ENCODE results near the gene PGAM2.
A peak's percentile ranks its signal among the peaks of the same experiment; 100 is the strongest.

PGAM2 gene

DNA sequence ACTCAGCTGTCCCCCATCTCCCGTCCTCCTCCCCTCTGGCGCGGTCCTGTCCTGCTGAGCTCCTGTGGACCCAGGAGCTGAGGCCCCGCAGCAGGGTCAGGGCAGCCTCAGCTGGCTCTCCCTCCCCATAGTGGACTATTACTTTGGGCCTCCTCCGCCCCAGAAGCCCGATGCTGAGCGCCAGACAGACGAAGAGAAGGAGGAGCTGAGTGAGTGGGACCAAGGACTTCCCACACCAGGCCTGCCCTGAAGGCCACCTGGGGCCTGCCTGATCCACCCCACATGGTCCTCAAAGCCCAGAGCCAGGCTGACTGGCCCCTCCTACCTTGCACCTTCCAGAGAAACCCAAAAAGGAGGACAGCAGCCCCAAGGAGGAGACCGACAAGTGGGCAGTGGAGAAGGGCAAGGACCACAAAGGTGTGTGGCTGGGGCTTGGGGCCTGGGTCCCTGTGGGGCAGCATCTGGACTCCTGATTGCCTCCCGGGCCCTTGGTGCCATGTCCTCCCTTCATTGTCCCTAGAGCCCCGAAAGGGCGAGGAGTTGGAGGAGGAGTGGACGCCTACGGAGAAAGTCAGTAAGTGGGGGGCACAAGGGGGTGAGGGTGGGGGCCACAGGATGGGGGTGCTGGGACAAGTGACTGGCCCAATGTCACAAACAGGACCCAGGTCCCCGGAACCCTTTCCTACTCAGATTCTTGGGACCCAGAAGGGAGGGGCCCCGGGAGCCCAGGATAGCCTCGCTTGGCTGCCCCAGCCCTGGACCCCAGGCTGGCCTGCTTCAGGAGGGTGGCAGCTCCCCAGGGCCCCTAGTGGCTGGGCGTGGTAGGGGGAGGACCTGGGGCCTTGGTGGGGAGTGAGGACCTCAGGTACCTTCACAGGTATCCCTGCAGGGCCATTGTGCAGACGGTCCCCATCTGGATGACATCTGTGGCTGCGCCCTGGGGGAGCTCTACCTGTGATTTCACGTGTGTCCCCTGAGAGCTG lies 43.7 kb upstream of the PGAM2 start:
- Histone ChIP-seq H3K9me3 (ENCODE audit: control insufficient read depth in 1 of 2, low read length in 2 of 2) (no peaks in the 10 kb centered on the region), H3K36me3 (ENCODE audit: control insufficient read depth in 1 of 2, insufficient read depth in 2 of 2, low read length in 2 of 2) (peaks cover 0 to 3% of the 10 kb centered on the region in 2 donors), H3K4me1 (ENCODE audit: control insufficient read depth in 1 of 2, insufficient read depth in 2 of 2, low read length in 2 of 2) (peaks cover 0 to 6% of the 10 kb centered on the region in 2 donors), H3K9ac (ENCODE audit: low read depth in 1 of 2, low read length in 2 of 2) (no peak overlapping the region), H3K27me3 (ENCODE audit: control insufficient read depth in 1 of 2, insufficient read depth in 2 of 2, low read length in 2 of 2) (peaks cover 5 to 11% of the 10 kb centered on the region in 2 donors), H3K27ac (ENCODE audit: low read depth, low read length) (no peak overlapping the region), H3K4me3 (ENCODE audit: low read depth in 1 of 2, low read length in 2 of 2) (no peak overlapping the region)

DNA sequence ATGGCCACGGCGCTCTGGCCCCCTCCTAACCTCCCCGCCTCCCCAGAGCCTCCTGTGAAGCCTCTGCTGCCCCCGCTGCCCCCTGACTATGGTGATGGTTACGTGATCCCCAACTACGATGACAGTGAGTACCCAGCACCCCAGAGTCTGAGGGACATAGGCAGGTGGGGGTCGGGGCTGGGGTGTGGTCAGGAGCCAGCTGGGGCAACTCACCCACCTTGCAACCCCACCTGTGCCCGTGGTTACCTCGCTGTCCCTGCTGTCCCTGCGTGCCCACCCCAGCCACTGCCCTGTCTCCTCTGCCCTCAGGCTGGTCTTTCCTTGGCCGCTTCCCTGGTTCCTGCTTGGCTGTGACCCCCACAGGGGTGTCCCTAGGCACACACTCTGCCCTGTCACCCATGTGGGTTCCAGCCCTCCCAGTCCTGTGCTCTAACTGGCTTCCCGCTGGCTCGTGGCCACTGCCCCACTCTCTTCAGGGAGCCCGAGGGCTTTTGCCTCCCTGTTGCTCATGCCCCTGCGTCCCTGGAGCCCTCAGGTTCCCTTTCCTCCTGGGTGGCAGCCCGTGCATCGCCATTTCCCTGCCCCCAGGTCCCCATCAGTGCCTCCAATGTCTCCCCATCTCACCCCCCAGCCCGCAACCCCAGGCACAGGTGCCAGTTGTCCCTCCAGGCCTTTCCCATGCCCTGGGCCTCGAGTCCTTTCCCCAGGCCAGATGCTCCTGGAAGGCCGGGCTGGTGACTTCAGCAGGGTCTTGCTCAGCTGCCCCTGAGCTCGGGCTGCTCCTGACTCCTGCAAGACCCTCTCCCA lies 42.8 kb upstream of the PGAM2 start:
- Histone ChIP-seq H3K4me1 (ENCODE audit: control insufficient read depth in 1 of 2, insufficient read depth in 2 of 2, low read length in 2 of 2) (peaks cover 0 to 6% of the 10 kb centered on the region in 2 donors), H3K27me3 (ENCODE audit: control insufficient read depth in 1 of 2, insufficient read depth in 2 of 2, low read length in 2 of 2) (peaks cover 12 to 18% of the 10 kb centered on the region in 2 donors), H3K4me3 (ENCODE audit: low read depth in 1 of 2, low read length in 2 of 2) (no peak overlapping the region), H3K27ac (ENCODE audit: low read depth, low read length) (no peak overlapping the region), H3K9me3 (ENCODE audit: control insufficient read depth in 1 of 2, low read length in 2 of 2) (no peaks in the 10 kb centered on the region), H3K36me3 (ENCODE audit: control insufficient read depth in 1 of 2, insufficient read depth in 2 of 2, low read length in 2 of 2) (no peaks in the 10 kb centered on the region), H3K9ac (ENCODE audit: low read depth in 1 of 2, low read length in 2 of 2) (no peak overlapping the region)

DNA sequence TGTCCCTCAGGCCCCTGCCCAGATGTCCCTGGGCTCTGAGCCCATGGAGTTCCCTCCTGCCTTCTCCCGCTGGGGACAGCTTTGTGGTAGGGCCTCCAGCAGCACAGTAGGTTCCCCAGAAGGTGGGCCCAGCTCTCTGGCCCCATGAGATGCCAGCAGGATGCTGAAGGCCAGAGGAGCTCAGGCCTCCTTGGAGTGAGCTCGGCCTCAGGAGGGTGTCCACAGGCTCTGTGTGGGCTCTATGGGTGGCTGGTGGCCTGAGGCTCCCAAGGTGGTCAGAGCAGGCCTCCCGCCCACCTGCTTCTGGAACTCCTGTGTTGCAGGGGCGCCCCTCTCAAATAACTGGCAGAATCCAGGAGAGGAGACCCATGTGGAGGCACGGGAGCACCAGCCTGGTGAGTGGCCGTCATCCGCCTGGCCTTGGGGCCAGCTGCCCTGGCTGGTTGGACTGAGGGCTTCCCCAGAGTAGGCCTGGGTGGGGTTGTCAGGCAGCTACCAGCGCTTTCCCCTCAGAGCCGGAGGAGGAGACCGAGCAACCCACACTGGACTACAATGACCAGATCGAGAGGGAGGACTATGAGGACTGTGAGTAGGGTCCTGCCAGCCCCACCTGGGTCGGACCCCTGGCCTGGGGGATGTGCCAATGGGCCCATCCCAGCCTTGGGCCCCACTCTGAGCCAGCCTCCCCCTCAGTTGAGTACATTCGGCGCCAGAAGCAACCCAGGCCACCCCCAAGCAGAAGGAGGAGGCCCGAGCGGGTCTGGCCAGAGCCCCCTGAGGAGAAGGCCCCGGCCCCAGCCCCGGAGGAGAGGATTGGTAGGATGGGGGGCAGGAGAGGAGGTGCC lies 42.0 kb upstream of the PGAM2 start:
- Histone ChIP-seq H3K27me3 (ENCODE audit: control insufficient read depth in 1 of 2, insufficient read depth in 2 of 2, low read length in 2 of 2) (peaks cover 13 to 20% of the 10 kb centered on the region in 2 donors), H3K9ac (ENCODE audit: low read depth in 1 of 2, low read length in 2 of 2) (no peak overlapping the region), H3K4me1 (ENCODE audit: control insufficient read depth in 1 of 2, insufficient read depth in 2 of 2, low read length in 2 of 2) (peaks cover 0 to 6% of the 10 kb centered on the region in 2 donors), H3K27ac (ENCODE audit: low read depth, low read length) (no peak overlapping the region), H3K4me3 (ENCODE audit: low read depth in 1 of 2, low read length in 2 of 2) (no peak overlapping the region), H3K9me3 (ENCODE audit: control insufficient read depth in 1 of 2, low read length in 2 of 2) (no peaks in the 10 kb centered on the region), H3K36me3 (ENCODE audit: control insufficient read depth in 1 of 2, insufficient read depth in 2 of 2, low read length in 2 of 2) (no peaks in the 10 kb centered on the region)

DNA sequence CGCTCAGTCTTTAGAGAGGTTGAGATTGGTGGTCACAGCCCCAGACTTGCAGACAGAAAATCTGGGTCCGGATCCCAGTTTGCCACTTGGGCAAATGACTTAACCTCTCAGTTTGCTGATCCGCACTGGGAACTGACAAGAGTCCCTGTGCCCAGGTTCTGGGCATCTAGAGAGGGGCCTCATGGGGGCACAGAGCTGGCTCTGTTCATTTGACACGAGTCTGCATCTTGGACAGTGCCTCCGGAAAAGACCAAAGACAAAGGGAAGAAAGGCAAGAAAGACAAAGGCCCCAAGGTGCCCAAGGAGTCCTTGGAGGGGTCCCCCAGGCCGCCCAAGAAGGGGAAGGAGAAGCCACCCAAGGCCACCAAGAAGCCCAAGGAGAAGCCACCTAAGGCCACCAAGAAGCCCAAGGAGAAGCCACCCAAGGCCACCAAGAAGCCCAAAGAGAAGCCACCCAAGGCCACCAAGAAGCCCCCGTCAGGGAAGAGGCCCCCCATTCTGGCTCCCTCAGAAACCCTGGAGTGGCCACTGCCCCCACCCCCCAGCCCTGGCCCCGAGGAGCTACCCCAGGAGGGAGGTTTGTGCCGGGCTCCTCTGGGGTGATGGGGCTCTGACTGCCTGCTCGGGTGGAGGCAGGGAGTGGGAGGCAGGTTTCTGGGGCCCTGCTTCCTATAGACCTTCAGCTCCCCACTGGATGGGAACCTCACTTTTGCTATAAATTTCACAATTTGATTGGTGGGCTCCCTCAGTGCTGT lies 41.1 kb upstream of the PGAM2 start:
- H3K27me3 ChIP-seq (ENCODE audit: control insufficient read depth in 1 of 2, insufficient read depth in 2 of 2, low read length in 2 of 2) = peaks cover 13 to 20% of the 10 kb centered on the region in 2 donors
- H3K9me3 ChIP-seq (ENCODE audit: control insufficient read depth in 1 of 2, low read length in 2 of 2) = no peaks in the 10 kb centered on the region
- H3K4me1 ChIP-seq (ENCODE audit: control insufficient read depth in 1 of 2, insufficient read depth in 2 of 2, low read length in 2 of 2) = peaks cover 0 to 6% of the 10 kb centered on the region in 2 donors
- H3K4me3 ChIP-seq (ENCODE audit: low read depth in 1 of 2, low read length in 2 of 2) = no peak overlapping the region
- H3K9ac ChIP-seq (ENCODE audit: low read depth in 1 of 2, low read length in 2 of 2) = no peak overlapping the region
- no peaks in the 10 kb centered on the region for H3K36me3 ChIP-seq (ENCODE audit: control insufficient read depth in 1 of 2, insufficient read depth in 2 of 2, low read length in 2 of 2)
- no peak overlapping the region for H3K27ac ChIP-seq (ENCODE audit: low read depth, low read length)

DNA sequence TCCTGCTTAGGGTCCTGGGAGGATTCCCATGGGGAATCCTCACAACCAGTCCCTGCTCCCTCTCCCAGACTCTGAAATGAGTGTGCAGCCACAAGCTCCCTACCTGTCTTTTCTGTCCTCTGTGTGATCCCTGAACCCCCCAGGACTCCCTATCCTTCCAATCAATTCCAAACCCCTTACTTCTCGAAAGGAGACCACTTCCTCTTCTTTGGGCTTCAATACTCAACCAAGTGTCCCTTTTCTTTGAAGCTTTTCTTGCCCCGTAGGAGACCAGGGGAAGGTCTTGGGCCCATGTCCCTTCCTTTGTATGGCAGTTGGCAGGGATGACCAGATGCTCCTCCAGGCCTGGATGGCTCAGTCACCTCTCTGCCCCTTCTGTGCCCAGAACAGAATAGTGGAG lies 40.5 kb upstream of the PGAM2 start:
- H3K4me3 ChIP-seq (ENCODE audit: low read depth in 1 of 2, low read length in 2 of 2) = peak overlapping the region in 1 of 2 donors; percentile 62
- H3K36me3 ChIP-seq (ENCODE audit: control insufficient read depth in 1 of 2, insufficient read depth in 2 of 2, low read length in 2 of 2) = no peaks in the 10 kb centered on the region
- H3K9ac ChIP-seq (ENCODE audit: low read depth in 1 of 2, low read length in 2 of 2) = peak overlapping the region in 1 of 2 donors; percentile 29
- peaks cover 13 to 20% of the 10 kb centered on the region in 2 donors for H3K27me3 ChIP-seq (ENCODE audit: control insufficient read depth in 1 of 2, insufficient read depth in 2 of 2, low read length in 2 of 2)
- H3K4me1 ChIP-seq (ENCODE audit: control insufficient read depth in 1 of 2, insufficient read depth in 2 of 2, low read length in 2 of 2) = peaks cover 0 to 6% of the 10 kb centered on the region in 2 donors
- H3K27ac ChIP-seq (ENCODE audit: low read depth, low read length) = no peak overlapping the region
- no peaks in the 10 kb centered on the region for H3K9me3 ChIP-seq (ENCODE audit: control insufficient read depth in 1 of 2, low read length in 2 of 2)

DNA sequence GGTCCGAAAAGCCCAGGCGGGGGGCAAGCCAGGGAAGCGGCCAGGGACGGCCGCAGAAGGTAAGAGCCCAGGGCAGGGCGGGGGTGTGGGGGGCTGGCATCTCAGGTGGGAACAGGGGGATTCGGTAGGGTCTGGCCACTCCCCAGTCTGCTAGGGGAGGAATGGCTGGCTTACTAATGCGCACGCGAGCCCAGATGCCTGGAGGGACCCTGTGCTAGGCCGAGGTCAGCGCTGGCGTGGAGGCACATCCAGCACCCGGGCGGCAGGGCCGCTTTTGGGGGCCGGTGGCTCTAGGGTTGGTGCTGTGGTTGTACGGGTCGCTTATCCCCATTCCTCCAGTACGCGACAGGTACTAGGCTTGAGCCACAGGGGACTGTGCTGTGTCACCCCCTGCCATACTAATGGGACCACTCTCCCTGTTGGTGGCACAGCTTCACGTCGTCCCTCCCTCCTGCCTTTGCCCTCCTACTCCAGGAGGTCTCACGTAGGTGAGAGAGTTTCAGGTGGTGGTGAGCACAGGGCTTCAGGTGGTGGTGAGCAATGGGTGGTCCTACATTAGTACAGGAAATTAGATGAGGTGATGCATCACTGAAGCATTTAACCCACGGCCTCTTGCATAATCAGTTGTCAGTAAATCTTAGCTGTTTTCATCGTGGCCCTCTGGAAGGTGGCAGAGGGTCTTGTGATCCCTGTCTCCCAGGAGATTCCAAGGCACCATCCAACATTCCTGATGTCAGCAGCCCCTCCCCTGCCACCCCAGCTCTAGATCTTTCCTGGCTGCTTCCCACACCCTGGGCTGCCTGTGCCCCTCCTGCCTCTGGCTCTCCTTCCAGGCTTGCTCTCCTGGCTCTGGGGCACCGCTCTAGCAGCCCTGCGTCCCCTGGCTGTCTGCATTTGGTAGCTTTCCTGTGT lies 39.7 kb upstream of the PGAM2 start:
- H3K27me3 ChIP-seq (ENCODE audit: control insufficient read depth in 1 of 2, insufficient read depth in 2 of 2, low read length in 2 of 2) = peaks cover 13 to 20% of the 10 kb centered on the region in 2 donors
- no peaks in the 10 kb centered on the region for H3K36me3 ChIP-seq (ENCODE audit: control insufficient read depth in 1 of 2, insufficient read depth in 2 of 2, low read length in 2 of 2)
- H3K9ac ChIP-seq (ENCODE audit: low read depth in 1 of 2, low read length in 2 of 2) = peak overlapping the region in 1 of 2 donors; percentile 29
- peak overlapping the region; percentile 54 to 62 for H3K4me3 ChIP-seq (ENCODE audit: low read depth in 1 of 2, low read length in 2 of 2)
- H3K27ac ChIP-seq (ENCODE audit: low read depth, low read length) = peak overlapping the region; percentile 36
- H3K4me1 ChIP-seq (ENCODE audit: control insufficient read depth in 1 of 2, insufficient read depth in 2 of 2, low read length in 2 of 2) = peaks cover 0 to 6% of the 10 kb centered on the region in 2 donors
- H3K9me3 ChIP-seq (ENCODE audit: control insufficient read depth in 1 of 2, low read length in 2 of 2) = no peaks in the 10 kb centered on the region

DNA sequence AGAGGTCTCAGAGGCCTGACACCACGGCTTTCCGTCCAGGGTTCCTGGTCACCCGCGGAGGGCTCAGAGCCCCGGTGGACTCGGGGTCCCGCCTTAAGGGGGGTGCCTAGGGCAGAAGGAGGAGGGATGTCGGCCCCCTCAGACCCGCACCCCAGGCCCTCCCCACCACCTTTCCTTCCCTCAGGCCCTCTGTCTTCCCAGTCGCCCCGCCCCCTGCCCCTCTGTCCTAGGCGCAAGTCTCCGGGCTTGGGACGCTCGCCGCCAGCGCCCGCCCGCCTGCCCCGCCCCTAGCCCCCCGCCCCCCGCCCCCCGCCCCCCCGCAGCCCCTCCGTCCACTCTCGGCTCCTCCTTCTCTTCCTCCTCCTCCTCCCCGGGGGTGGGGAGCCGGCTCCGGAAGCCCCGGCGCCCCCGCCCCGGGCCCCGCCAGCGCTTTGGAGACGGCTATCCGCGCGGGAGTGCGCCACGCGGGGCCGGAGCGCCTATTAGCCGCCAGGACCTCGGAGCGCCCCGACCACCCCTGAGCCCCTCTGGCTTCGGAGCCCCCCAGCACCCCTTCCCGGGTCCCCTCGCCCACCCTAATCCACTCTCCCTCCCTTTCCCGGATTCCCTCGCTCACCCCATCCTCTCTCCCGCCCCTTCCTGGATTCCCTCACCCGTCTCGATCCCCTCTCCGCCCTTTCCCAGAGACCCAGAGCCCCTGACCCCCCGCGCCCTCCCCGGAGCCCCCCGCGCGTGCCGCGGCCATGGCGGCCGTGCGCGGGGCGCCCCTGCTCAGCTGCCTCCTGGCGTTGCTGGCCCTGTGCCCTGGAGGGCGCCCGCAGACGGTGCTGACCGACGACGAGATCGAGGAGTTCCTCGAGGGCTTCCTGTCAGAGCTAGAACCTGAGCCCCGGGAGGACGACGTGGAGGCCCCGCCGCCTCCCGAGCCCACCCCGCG lies 38.8 kb upstream of the PGAM2 start, which contains the start of gene AEBP1:
Gene AEBP1, plus strand, starts transcription at position 423 of the 937 bp plus-strand sequence. Its CDS starts 321 bp downstream, at position 744.
- H3K9ac ChIP-seq (ENCODE audit: low read depth in 1 of 2, low read length in 2 of 2) = peak within 1 kb of the TSS in 1 of 2 donors; percentile 29
- no peaks in the 10 kb centered on the region for H3K9me3 ChIP-seq (ENCODE audit: control insufficient read depth in 1 of 2, low read length in 2 of 2)
- peaks cover 0 to 6% of the 10 kb centered on the region in 2 donors for H3K4me1 ChIP-seq (ENCODE audit: control insufficient read depth in 1 of 2, insufficient read depth in 2 of 2, low read length in 2 of 2)
- H3K27me3 ChIP-seq (ENCODE audit: control insufficient read depth in 1 of 2, insufficient read depth in 2 of 2, low read length in 2 of 2) = peaks cover 13 to 20% of the 10 kb centered on the region in 2 donors
- H3K27ac ChIP-seq (ENCODE audit: low read depth, low read length) = peak within 1 kb of the TSS; percentile 36
- H3K4me3 ChIP-seq (ENCODE audit: low read depth in 1 of 2, low read length in 2 of 2) = peak within 1 kb of the TSS; percentile 54 to 62
- H3K36me3 ChIP-seq (ENCODE audit: control insufficient read depth in 1 of 2, insufficient read depth in 2 of 2, low read length in 2 of 2) = no peaks in the 10 kb centered on the region

- Histone ChIP-seq H3K36me3 (ENCODE audit: control insufficient read depth in 1 of 2, insufficient read depth in 2 of 2, low read length in 2 of 2) (no peaks in the 10 kb centered on the region), H3K4me3 (ENCODE audit: low read depth in 1 of 2, low read length in 2 of 2) (no peak overlapping the region), H3K27ac (ENCODE audit: low read depth, low read length) (peak overlapping the region; percentile 32), H3K27me3 (ENCODE audit: control insufficient read depth in 1 of 2, insufficient read depth in 2 of 2, low read length in 2 of 2) (peaks cover 13 to 20% of the 10 kb centered on the region in 2 donors), H3K9ac (ENCODE audit: low read depth in 1 of 2, low read length in 2 of 2) (no peak overlapping the region), H3K4me1 (ENCODE audit: control insufficient read depth in 1 of 2, insufficient read depth in 2 of 2, low read length in 2 of 2) (peaks cover 0 to 6% of the 10 kb centered on the region in 2 donors), H3K9me3 (ENCODE audit: control insufficient read depth in 1 of 2, low read length in 2 of 2) (no peaks in the 10 kb centered on the region)
These were observed 38.2 kb upstream of the PGAM2 start for GRCh38 chr7:44103566-44103922.

Data from duodenal mucosa (tissue), 2 donors.